Activated naive CD8-positive, alpha-beta T cell treated with anti-CD3 and anti-CD28 coated beads for 36 hours (primary cell): ENCODE measurements around the gene SNF8. TPM values are rescaled to one million over a fixed set of nuclear protein-coding genes. Genes with fewer than 3 reads are reported as not detected.
A peak's percentile ranks its signal among the peaks of the same experiment; 100 is the strongest.
"Not testable (repeated sequence)": the region's sequence is repeated elsewhere in the genome, so short reads cannot be mapped to it uniquely, and the experiment has no call there.

Experiments
- DNase-seq: peaks from one replicate; pipeline ENCODE4 v3.0.0; 2021
- H3K27ac Mint-ChIP-seq: one replicate; pipeline ENCODE4 v1.8.0; 2022; ENCODE audit warnings: mild to moderate bottlenecking, moderate library complexity, mixed read lengths
- H3K27me3 Mint-ChIP-seq: one replicate; pipeline ENCODE4 v1.8.0; 2022; ENCODE audit warnings: mild to moderate bottlenecking, mixed read lengths
- H3K36me3 Mint-ChIP-seq: one replicate; pipeline ENCODE4 v1.8.0; 2021; ENCODE audit warnings: mild to moderate bottlenecking, mixed read lengths
- H3K4me1 Mint-ChIP-seq: one replicate; pipeline ENCODE4 v1.8.0; 2021; ENCODE audit warnings: mixed read lengths
- H3K4me3 Mint-ChIP-seq: one replicate; pipeline ENCODE4 v1.8.0; 2022; ENCODE audit warnings: mild to moderate bottlenecking, moderate library complexity, mixed read lengths
- H3K9me3 Mint-ChIP-seq: one replicate; pipeline ENCODE4 v1.8.0; 2022; ENCODE audit warnings: mixed read lengths
- total RNA-seq, 2 experiments: library from RNA; stranded (reverse); gene quantifications; one replicate each; pipeline ENCODE4 v1.2.3, GENCODE V29; 2021

The SNF8 gene
- total RNA-seq, 2 experiments from 2014 or later, result 127 to 134 TPM

DNA sequence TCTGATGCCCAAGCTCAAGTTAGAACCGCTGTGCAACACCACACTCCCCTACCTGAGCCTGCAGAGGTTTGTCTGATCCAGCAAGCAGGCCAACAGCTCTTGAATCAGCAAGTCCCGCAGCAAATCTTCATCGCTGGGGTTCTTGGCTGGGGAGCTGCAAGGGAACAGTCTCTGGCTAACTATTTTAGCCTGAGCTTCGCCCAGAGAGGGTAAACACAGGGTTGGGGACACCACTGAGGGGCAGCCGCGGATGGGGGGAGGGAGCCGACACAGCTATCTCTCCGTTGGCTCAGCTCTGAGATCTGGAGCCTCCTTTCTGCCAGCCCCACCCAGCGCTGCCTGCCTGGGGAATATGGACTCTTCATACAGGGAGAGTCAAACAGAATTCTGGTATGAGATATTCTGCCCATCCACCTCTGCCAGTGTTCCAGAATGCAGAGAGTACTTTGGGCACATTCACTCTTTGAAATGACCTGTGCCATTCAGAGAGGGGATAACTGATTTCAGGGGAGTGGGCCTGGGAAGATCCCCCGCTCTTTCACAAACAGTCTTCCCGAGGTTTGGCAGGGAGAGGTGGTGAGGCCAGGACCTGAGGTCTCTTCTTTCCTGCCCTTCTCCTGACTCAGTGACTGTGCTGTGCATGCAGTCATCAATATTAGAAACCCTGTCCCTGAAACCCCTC, 16.3 kb upstream of the SNF8 start:
- DNase-seq, result no peak
- Mint-ChIP-seq H3K9me3 (no peaks in the 10 kb centered on the region), H3K27me3 (peaks cover 63% of the 10 kb centered on the region), H3K4me1 (no peaks in the 10 kb centered on the region), H3K27ac (no peak overlapping the region), H3K4me3 (no peak overlapping the region), H3K36me3 (no peaks in the 10 kb centered on the region)

DNA sequence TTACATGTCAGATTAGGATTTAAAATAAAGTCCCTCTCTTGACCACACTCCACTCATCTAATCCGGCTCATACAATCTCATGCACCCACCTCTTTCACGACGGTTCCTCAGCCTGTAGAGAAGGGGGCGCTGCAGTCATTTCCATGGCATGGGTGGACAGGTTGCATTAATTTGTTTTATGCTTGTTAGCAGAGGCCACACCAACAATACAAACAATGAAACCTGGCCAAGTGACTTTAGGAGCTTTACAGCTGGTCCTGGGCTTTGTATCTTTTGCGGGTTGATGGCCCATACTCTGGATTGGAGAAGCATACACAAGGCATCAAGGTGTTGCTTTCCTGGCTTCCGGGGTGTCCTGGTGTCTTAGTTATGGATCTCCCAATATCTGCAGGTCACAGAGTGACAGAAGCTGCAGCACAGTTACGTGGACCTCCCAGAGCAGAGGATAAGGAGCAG, 9.7 kb upstream of the SNF8 start:
- peaks cover 3% of the 10 kb centered on the region for H3K4me1 Mint-ChIP-seq
- H3K36me3 Mint-ChIP-seq, result no peaks in the 10 kb centered on the region
- peak; percentile 20 for DNase-seq
- H3K27ac Mint-ChIP-seq, result no peak overlapping the region
- H3K4me3 Mint-ChIP-seq, result no peak overlapping the region
- no peaks in the 10 kb centered on the region for H3K9me3 Mint-ChIP-seq
- H3K27me3 Mint-ChIP-seq, result peaks cover 28% of the 10 kb centered on the region

DNA sequence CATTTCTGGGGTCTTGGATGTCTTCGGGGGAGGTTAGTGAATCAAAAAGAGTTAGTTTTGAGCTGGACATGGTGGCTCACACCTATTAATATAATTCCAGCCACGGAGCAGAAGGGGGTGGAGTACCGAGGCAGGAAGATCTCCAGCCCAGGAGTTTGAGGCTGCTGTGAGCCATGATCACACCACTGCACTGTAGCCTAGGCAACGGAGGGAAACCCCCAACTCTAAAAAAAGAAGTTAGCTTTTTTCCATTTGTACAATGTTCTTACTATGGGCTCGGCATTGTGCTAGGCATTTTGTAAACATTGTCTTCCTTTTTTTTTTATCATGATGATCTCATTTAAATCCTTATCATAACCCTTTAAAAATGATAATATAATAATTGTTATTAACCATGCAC, 8.3 kb upstream of the SNF8 start:
- Mint-ChIP-seq H3K4me1 (peaks cover 3% of the 10 kb centered on the region), H3K27me3 (peaks cover 22% of the 10 kb centered on the region), H3K9me3 (peaks cover under 1% of the 10 kb centered on the region), H3K36me3 (peaks cover under 1% of the 10 kb centered on the region), H3K4me3 (no peak overlapping the region), H3K27ac (no peak overlapping the region)
- peak; percentile 18 for DNase-seq

DNA sequence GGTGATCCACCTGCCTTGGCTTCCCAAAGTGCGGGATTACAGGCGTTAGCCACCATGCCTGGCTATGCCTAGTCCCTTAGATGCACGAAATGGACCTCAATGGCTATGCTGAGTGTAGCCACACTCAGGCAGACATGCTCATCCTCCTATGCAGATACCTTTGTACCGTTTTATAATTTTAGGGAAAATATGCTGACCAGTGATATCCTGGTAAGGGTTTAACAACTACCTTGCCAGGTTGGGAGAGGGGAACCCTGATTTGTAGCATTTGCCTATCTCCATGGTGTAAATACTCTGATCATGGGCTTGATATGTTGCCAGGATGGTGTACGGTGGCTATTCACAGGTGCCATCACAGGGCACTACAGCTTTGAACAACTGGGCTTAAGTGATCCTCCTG, 6.9 kb upstream of the SNF8 start:
- peaks cover 2% of the 10 kb centered on the region for H3K9me3 Mint-ChIP-seq
- no peak overlapping the region for H3K4me3 Mint-ChIP-seq
- DNase-seq, result no peak
- H3K4me1 Mint-ChIP-seq, result peaks cover 3% of the 10 kb centered on the region
- peaks cover 1% of the 10 kb centered on the region for H3K36me3 Mint-ChIP-seq
- peaks cover 20% of the 10 kb centered on the region for H3K27me3 Mint-ChIP-seq
- no peak overlapping the region for H3K27ac Mint-ChIP-seq

DNA sequence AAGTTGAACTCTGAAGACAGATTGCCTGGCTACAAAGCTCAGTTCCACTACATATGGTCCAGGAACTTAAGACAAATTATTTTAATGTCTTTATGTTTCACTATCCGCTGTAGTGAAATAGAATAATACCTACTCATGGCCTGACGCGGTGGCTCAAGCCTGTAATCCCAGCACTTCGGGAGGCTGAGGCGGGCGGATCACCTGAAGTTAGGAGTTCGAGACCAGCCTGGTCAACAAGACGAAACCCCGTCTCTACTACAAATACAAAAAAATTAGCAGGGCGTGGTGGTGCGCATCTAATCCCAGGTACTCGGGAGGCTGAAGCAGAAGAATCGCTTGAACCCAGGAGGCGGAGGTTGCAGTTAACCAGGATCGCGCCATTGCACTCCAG, 614 bp upstream of the SNF8 start:
- H3K4me1 Mint-ChIP-seq, result peaks cover 12% of the 10 kb centered on the region
- H3K27ac Mint-ChIP-seq, result peak overlapping the region; percentile 97

DNA sequence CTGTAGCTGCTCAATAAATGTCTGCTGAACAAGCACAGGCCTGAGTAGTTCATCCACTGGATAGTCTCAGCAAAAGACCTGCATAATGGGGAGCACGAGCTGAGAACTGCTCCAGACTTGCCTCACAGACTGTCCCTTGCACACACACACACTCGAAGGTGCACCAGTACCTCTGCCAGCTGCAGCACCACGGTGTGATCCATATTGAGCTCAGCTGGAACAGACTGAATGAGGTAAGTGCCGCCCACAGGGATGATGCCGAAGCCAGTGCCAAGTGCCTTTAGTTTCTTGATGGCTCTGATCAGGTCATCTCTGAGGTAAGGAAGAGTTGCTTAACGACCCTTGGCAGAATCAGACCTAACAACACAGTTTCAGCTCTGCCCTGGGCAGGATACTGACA, 11.6 kb downstream of the SNF8 start:
- Mint-ChIP-seq H3K36me3 (peaks cover 38% of the 10 kb centered on the region), H3K27ac (no peak overlapping the region), H3K4me1 (peaks cover 2% of the 10 kb centered on the region), H3K9me3 (no peaks in the 10 kb centered on the region), H3K27me3 (no peaks in the 10 kb centered on the region), H3K4me3 (no peak overlapping the region)
- DNase-seq, result no peak

More for the DNA sequence above, 614 bp upstream of the SNF8 start:
- DNase-seq, H3K9me3 Mint-ChIP-seq, H3K27me3 Mint-ChIP-seq: not testable (repeated sequence)
- peak overlapping the region; percentile 100 for H3K4me3 Mint-ChIP-seq
- peaks cover 10% of the 10 kb centered on the region for H3K36me3 Mint-ChIP-seq

DNA sequence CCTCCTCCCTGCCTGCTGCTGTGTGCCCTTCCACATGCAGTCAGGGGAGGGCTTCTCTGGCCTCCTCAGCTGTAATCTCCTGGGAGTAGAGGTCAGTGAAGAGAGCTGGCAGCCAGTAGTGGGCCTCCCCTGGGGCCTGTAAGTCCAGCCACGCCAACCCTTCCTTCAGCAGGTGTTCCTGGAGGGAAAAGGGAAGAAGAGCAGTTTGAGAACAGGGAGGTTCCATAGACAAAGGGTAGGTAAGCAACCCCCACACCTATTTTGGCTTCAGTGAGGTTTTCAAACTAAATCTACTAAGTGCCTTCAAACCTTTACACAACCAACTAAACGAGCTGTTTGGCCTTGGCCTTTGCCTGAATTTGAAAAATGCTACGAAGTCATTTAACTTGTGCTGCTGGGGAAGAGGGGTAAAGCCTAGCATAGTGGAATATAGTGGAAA, 14.2 kb downstream of the SNF8 start:
- DNase-seq, result no peak
- peaks cover 39% of the 10 kb centered on the region for H3K36me3 Mint-ChIP-seq
- H3K27ac Mint-ChIP-seq, result peak overlapping the region; percentile 61
- no peaks in the 10 kb centered on the region for H3K9me3 Mint-ChIP-seq
- no peak overlapping the region for H3K4me3 Mint-ChIP-seq
- H3K27me3 Mint-ChIP-seq, result no peaks in the 10 kb centered on the region
- H3K4me1 Mint-ChIP-seq, result peaks cover 2% of the 10 kb centered on the region

DNA sequence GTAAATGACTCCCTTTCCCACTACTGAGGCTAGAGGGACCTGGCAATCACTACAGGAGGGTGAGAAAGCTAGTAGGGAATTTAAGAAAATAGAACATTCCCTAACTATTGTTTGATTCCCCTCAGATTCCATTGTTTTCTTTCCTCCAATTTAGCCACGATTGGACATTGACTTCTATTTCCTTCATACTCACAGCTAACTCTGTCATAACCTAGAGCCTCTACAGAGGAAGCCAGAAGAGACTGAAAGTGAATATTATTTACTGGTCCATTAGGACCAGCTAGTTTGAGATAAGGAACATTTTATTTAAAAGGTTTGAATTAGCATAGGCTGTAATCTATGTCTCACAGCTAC, 14.9 kb downstream of the SNF8 start:
- H3K27me3 Mint-ChIP-seq, result no peaks in the 10 kb centered on the region
- no peaks in the 10 kb centered on the region for H3K9me3 Mint-ChIP-seq
- DNase-seq, result no peak
- no peak overlapping the region for H3K4me3 Mint-ChIP-seq
- peaks cover 38% of the 10 kb centered on the region for H3K36me3 Mint-ChIP-seq
- H3K4me1 Mint-ChIP-seq, result peaks cover 2% of the 10 kb centered on the region
- peak overlapping the region; percentile 39 for H3K27ac Mint-ChIP-seq

DNA sequence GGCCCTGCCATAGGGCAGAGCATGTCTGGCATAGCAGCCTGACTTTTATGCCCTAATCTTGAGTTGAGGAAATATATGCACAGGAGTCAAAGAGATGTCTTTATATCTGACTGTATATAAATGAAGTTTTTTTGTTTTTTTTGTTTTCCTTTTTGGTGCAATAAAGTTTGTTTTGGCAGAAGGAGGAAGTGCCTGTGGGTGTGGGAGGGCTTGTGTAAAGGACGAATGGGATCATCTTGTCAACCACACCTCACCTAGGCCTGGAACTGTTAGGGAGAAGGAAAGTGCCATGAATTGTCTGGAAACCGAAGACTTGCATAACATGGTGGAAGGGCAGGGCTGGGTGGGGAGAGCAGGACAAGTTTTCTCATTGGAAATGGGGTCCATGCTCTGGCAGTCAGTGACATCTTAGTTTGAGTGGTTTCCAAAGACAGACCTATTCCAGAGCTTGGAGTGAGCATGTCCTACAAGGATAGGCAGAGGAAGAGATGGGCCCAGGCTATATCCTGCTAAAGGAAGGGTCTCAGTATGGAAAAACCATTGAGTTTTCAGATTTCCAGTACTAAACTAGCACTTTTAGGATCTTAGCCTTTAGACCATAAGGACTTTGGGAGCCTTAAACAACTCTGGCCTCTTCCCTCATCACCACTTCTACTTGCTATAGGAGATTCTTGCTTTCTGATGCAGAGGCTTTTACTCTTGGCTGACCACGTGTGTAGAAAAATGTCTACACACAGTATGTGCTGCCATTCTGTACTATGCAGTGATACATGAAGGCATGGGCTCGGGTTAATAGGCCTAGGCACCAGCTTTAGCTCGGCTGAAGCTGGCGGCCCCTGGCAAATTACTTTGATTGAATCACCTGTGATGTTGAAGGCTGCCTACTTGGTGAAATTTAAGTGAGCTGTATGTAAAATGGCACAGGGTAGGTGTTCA, 15.5 kb downstream of the SNF8 start:
- Mint-ChIP-seq H3K4me3 (no peak overlapping the region), H3K4me1 (peaks cover 2% of the 10 kb centered on the region), H3K9me3 (no peaks in the 10 kb centered on the region), H3K36me3 (peaks cover 33% of the 10 kb centered on the region), H3K27ac (peak overlapping the region; percentile 17), H3K27me3 (no peaks in the 10 kb centered on the region)
- no peak for DNase-seq

DNA sequence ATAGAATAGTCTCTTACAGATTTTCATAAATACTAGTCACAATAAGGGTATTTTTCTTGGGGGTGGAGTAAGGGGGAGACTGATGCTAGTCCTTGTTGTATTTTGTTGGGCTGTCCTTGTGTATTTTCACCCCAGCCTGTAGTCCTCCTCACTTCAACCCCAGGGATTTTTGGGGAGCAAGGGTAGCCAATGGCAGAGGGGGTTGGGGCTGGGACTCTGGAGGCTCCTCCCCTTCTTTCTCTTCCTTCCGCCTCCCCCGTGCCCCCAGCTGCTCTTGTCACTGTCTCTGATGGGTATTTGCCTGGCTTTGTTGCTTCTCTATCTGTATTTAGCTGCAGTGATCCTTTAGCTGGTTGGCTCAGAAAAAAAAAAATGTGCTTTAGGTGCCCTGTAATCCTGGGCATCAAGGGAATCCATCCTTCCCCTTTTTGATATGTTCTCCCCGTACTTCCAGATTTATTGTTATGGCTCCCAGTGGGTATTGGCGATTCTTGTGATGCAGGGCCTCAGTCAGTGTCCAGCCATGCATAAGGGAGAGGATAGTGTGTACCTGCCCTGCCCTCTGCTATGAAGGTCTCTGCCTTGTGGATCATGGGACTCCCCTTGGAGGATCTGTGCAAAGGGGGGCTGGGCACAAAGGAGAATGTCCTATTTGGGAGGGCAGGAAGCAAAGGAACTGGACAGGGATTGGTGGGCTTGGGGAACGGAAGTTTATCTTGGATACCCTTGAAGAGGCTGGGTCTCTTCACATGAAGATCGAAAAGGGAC, 16.5 kb downstream of the SNF8 start:
- H3K27ac Mint-ChIP-seq, result no peak overlapping the region
- no peak for DNase-seq
- H3K36me3 Mint-ChIP-seq, result peaks cover 27% of the 10 kb centered on the region
- H3K9me3 Mint-ChIP-seq, result no peaks in the 10 kb centered on the region
- H3K4me3 Mint-ChIP-seq, result no peak overlapping the region
- H3K27me3 Mint-ChIP-seq, result no peaks in the 10 kb centered on the region
- H3K4me1 Mint-ChIP-seq, result peaks cover 2% of the 10 kb centered on the region

DNA sequence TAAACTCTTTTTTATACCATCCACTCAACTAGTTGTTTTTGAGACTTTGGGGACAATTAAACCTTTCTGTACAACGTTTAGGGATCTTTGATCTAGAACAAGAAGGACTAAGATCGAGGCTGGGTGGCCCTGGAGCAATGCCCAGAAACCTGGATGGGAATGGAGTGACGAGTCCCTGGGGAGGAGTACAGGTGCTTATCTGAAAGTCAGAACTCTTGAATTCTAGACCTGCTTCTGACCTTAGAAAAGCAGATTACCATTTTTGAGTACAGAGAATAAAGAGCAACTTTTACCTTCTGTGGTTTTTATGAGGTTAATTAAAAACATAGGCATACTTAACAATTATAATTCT, 18.7 kb downstream of the SNF8 start:
- no peaks in the 10 kb centered on the region for H3K4me1 Mint-ChIP-seq
- DNase-seq, result no peak
- H3K27ac Mint-ChIP-seq, result peak overlapping the region; percentile 49
- H3K27me3 Mint-ChIP-seq, result no peaks in the 10 kb centered on the region
- no peaks in the 10 kb centered on the region for H3K9me3 Mint-ChIP-seq
- no peak overlapping the region for H3K4me3 Mint-ChIP-seq
- H3K36me3 Mint-ChIP-seq, result peaks cover 19% of the 10 kb centered on the region

DNA sequence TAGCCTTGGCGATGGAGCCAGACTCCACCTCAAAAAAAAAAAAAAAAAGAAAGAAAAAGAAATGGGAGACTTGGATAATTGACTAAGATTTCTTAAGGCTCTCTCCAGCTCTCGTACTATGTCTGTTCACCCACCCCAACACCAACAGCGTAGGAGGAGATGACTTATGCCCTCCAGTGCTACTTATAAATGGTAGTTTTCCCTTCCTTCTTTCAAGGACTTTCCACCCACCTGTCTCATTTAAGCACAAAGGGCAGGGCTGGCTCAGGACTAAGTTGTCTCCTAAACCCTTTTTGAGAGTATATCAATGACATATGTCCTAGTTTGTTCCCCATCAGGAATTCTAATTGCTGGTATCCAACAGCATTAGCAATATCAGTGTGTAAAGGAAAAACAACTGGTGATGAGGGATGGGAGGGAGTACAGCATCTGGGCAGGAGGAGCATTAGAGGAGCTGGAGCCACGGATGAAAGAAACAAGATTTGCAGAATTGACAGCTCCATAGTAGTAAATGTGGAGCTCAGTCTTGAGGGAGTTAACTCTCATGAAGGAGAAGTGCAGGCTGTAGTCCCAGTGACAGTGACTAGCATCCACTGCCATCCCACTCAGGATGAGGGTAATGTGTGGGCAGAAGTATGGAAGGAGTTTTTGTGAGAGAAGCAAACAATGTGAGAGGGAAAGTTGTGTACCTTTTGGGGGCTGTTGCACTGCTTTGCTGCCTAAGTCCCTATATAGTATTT, 19.2 kb downstream of the SNF8 start:
- Mint-ChIP-seq H3K4me1 (no peaks in the 10 kb centered on the region), H3K27ac (peak overlapping the region; percentile 70), H3K9me3 (no peaks in the 10 kb centered on the region), H3K27me3 (no peaks in the 10 kb centered on the region), H3K4me3 (no peak overlapping the region), H3K36me3 (peaks cover 22% of the 10 kb centered on the region)
- DNase-seq, result no peak

DNA sequence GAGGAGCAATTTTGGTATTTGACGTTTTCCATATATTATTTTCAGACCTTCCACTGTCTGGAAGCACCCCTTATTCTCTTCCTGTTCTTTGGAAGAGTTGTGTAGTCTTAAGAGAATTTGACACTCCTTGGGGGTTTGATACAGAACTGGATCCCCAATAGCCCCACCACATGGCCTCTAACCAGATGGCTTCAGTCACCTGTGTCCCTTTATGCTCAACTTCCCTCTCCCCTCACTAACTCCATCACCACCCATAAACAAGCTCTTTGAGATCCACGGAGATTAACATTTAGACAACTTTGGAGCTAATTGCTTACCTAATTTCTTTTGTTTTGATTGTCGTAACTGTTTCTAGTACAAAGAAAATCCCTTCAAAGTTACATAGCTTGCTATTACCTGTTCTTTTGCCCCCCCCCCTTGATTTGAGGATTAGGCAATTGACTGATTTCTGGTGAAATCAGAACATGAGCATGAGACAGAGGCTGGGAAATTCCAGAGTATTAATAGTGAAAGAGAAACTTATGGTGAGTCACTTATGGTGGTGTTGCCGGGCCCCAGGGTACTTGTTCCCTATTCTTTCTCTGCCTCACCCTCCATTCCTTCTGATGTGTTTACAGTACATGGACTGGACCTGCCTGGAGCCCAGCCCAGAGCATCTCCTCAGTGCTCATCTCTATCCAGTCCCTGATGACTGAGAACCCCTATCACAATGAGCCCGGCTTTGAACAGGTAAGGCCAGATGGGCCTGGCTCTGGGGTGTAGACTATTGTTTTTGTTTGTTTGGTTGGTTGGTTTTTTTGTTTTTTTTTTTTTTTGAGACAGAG, 29.0 kb downstream of the SNF8 start:
- peak overlapping the region; percentile 95 for H3K27ac Mint-ChIP-seq
- H3K36me3 Mint-ChIP-seq, result peaks cover 50% of the 10 kb centered on the region
- peak overlapping the region; percentile 77 for H3K4me3 Mint-ChIP-seq
- H3K4me1 Mint-ChIP-seq, result peaks cover 51% of the 10 kb centered on the region
- peak; percentile 61 for DNase-seq
- H3K9me3 Mint-ChIP-seq, result no peaks in the 10 kb centered on the region
- H3K27me3 Mint-ChIP-seq, result no peaks in the 10 kb centered on the region

DNA sequence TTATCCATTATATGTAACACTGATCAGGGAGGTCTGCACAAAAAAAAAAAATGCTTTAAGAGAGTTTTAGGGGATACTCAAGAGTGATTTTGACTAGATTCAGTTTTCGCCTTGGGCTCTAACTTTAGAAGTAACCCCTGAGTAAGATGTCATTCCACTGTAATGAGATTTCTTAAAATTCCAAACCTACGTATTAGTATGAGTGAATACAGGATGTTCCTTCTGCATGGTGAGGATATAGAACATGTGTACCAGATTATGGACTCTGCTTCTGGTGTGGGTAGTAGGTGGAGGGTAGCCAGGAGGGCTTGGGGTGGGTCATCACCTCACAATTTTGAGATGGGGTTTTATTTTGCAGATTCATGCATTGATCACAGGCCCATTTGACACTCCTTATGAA, 32.2 kb downstream of the SNF8 start:
- Mint-ChIP-seq H3K36me3 (peaks cover 60% of the 10 kb centered on the region), H3K4me3 (no peak overlapping the region), H3K27me3 (no peaks in the 10 kb centered on the region), H3K4me1 (peaks cover 69% of the 10 kb centered on the region), H3K27ac (peak overlapping the region; percentile 95), H3K9me3 (no peaks in the 10 kb centered on the region)
- no peak for DNase-seq
